ENCODE measurements around the gene GOPC.

The GOPC gene

DNA sequence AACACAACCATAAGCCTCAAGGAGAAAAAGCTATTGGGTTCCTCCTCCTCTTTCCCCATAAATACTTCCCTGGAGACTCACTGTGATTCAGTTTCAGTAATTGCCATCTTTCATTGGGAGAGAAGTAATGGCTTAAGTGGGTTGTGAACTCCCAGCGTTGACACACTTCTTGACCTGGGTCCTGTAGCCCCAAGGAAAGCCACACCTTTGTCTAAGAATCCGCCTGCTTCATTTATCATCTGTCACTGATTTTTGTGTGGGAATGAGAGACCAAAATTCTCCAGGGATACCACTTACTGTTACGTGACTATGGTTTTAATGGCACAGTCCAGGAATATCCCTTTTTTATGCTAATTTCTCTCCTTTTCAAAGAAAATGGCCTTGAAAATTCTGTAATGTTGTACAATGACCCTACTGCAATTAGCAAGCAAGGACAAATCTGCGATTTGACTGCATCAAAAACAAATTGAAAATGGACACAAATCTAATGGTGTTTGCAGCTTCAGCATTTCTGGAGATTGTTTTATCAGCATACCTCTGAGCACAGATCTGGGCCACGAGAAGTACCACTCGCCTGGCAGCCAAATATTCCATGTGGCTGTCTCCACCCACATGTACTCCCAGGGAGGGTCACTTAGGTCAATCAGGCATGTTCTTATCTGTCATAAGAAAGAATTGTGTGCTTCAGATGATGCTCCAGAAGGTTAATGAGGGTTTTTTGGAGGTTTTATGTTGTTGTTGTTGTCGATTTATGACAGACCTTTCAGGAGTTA, 90.1 kb downstream of the GOPC start:
- TF ChIP-seq, protein P1, sequence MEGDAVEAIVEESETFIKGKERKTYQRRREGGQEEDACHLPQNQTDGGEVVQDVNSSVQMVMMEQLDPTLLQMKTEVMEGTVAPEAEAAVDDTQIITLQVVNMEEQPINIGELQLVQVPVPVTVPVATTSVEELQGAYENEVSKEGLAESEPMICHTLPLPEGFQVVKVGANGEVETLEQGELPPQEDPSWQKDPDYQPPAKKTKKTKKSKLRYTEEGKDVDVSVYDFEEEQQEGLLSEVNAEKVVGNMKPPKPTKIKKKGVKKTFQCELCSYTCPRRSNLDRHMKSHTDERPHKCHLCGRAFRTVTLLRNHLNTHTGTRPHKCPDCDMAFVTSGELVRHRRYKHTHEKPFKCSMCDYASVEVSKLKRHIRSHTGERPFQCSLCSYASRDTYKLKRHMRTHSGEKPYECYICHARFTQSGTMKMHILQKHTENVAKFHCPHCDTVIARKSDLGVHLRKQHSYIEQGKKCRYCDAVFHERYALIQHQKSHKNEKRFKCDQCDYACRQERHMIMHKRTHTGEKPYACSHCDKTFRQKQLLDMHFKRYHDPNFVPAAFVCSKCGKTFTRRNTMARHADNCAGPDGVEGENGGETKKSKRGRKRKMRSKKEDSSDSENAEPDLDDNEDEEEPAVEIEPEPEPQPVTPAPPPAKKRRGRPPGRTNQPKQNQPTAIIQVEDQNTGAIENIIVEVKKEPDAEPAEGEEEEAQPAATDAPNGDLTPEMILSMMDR (IDR thresholded peaks at IDR 0.05; ENCODE audit: low read length, missing control alignments) = no peak
- H3K4me3 ChIP-seq (replicated peaks; ENCODE audit: low read depth, low read length) = no peak overlapping the region
- no peak for DNase-seq (ENCODE audit: low read depth)

Measured in fibroblast of pulmonary artery (primary cell).